CD4-positive, alpha-beta T cell treated with Interleukin-4 for 1 hour (primary cell): ENCODE data around the gene EMX1.

Source experiments
- DNase-seq, 2 donors: peaks; one replicate each; pipeline ENCODE4 v3.0.0-alpha.2; 2020 to 2022

The EMX1 gene

DNA sequence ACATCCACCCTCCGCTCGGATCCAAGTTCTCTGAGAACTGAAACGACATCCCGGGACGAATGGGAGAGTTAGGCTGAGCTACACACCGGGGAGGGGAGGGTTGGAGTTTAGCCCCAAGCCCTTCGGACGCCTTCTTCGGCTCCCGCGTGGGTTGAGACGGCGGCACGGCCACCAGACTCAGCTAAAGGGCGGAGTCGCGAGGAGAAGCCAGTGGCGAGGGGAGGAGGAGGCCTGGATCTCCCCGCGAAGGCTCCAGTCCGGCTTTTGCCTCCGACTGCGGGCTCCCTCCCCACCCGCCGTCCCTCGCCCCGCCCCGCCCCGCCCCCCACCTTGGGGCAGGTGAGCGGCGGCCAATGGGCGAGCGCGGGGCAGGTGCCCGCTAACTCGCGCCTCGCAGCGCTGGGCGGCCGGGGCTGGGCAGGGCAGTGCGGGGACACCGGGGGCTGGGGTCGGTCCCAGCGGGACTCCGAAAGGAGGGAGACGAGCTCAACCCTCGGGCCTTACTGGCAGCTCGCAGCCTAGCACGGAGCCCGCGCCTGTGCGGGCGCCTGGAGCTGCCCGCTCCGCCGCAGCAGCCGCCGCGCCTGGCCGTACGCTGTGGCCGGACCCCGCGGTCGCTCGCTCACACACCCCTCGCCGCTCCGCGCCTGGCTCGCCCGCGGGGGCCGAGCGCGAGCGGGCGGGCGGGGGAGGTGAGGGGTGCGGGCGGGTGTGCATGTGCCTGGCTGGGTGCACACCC lies at the start of gene EMX1:
Gene EMX1, plus strand, starts transcription at position 382 of the 739 bp plus-strand sequence. Its CDS starts 334 bp downstream, at position 716.
- peak; percentile 40 to 55 for DNase-seq

- DNase-seq = no peak
These were observed 46.3 kb upstream of the EMX1 start for GRCh38 chr2:72871060-72871459.

- DNase-seq = no peak
These were observed 45.4 kb upstream of the EMX1 start for GRCh38 chr2:72871880-72872279.

DNA sequence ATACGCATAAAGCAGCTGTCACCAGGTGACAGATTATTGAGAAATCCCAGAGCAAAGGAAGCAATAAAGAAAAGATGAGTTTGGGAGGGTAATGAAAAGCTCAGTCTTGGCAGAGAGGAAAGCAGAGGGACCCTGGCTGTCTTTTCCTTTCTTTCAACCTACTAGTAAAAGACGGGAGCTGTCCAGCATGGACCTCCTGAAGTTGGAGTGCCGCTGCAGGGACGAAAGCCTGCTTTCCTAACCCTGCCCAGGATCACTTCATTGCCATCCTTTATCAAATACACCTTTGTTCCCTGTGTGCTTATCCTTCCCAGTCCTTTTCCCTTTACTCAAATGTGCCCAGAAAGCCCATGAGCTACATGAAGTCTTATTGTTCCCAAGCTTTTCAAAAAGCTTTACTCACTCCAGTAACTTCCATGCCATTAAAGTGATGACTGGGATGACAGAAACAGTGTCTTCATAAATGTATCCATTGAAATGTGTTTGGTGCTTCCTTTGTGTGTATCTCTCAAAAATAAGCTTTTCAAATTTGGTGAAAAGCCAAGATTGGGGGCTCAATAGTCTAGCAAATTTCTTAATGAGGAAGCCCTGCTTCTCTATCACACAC lies 33.9 kb upstream of the EMX1 start:
- DNase-seq = no peak

- no peak for DNase-seq
These were observed 30.8 kb upstream of the EMX1 start for GRCh38 chr2:72886505-72887031.

- peak; percentile 31 to 35 for DNase-seq
These were observed 30.1 kb upstream of the EMX1 start, which contains the start of gene SPR for GRCh38 chr2:72887032-72887739. TSS of gene SPR (plus strand) at chr2:72887408. CDS start at chr2:72887433, 25 bp downstream.

- DNase-seq = peak; percentile 42 to 44
These were observed 29.4 kb upstream of the EMX1 start for GRCh38 chr2:72887740-72888437.

DNA sequence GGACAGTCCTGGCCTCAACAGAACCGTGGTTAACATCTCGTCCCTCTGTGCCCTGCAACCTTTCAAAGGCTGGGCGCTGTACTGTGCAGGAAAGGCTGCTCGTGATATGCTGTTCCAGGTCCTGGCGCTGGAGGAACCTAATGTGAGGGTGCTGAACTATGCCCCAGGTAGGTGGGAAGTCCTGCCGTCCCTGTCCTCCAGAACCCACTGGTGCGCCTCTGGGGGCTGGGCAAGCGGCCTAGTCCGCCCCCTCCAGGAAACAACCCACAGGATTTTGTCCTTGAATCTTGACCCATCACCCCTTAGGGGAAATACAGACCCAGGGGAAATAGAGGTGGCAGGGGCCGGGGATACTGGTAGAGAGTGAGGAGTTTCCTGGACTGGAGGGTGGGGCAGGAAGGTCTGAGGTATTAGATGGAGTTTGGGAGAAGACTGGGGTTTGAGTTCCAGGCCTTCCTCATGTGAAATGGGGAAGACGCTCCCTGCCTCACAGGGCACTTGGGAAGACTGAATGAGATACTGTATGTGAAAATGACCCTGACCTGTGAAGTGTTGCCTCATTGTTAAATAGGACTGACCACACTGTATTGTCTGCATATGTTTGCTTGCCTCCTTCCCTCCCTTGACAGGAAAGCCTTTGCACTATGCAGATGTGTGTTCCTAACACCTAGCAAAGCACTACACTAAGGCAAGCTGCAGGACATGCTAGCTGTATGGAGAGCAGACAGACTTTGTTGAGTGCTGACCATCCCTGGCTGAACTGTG lies 28.7 kb upstream of the EMX1 start:
- DNase-seq = no peak

- no peak for DNase-seq
These were observed 27.3 kb upstream of the EMX1 start for GRCh38 chr2:72889991-72890390.

GRCh38 chr2:72891091-72891818 lies 26.1 kb upstream of the EMX1 start:
- no peak for DNase-seq

DNA sequence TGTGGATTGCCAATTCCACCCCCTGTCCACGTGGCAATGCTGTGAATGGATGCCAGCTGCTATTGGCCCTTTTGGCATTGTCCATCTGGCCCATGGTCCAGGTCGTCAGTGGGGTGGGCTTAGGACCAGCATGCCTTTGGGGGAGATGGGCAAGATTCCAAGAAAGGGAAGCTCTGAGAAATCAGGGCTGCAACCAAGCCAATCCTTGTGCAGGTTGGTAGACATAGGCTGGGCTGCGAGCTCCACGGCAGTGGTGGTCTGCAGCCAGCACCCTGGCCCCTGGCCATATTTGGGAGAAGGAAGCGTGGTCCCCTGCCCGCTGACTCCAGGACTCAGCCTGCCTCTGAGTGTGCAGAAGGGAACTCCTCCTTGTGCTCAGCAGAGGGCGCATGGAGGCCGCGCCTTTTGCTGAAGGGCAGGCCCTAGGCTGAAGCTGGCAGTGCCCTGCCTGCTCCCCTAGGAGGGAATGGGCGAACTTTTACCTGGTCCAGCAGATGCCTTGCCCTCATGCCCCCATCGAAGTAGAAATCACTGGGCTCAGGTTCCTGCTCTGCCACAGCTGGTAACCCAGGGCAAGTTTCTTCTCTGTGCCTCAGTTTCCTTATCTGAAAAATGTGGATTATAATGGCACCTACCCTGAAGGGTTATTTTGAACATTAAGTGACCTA lies 24.7 kb upstream of the EMX1 start:
- DNase-seq = peak; percentile 56 to 62

- no peak for DNase-seq
These were observed 23.6 kb upstream of the EMX1 start for GRCh38 chr2:72893594-72894319.

GRCh38 chr2:72894514-72894913 lies 22.8 kb upstream of the EMX1 start:
- DNase-seq = no peak

GRCh38 chr2:72895154-72895553 lies 22.2 kb upstream of the EMX1 start:
- no peak for DNase-seq

GRCh38 chr2:72895759-72896281 lies 21.5 kb upstream of the EMX1 start:
- no peak for DNase-seq

GRCh38 chr2:72896446-72896845 lies 20.9 kb upstream of the EMX1 start:
- DNase-seq = no peak

GRCh38 chr2:72897785-72898584 lies 19.3 kb upstream of the EMX1 start:
- no peak for DNase-seq

DNA sequence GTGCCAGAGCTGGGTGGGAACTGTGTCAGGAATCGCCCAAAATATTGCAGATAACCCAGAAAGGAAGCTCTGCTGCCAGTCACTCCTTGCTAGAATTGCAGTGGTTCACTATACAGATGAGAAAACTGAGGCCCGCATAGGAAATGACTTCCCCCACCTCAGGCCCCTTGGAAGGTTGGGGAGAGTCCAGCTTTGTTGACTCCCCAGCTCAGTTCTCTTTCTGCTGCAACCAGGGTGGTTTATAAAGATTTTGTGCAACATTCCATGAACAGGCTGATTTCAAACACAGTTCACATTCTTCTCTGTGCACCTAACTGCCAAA lies 18.8 kb upstream of the EMX1 start:
- no peak for DNase-seq

- DNase-seq = no peak
These were observed 17.0 kb upstream of the EMX1 start for GRCh38 chr2:72900191-72900825.
